SK-N-SH treated with all-trans-retinoic acid at 6 μM for 48 hours (cell line): Measurements from ENCODE around the gene TLNRD1.

ENCODE experiments used
- CREB5 ChIP-seq: fragments of 250-450 bp; sonication (Bioruptor Pico); IDR thresholded peaks from 2 replicates; pipeline ENCODE4 v1.5.1; 2020; ENCODE audit warnings: low read depth, mild to moderate bottlenecking, moderate library complexity
- GLIS3 ChIP-seq: fragments of 250-450 bp; sonication (Bioruptor Pico); IDR thresholded peaks from 2 replicates; pipeline ENCODE4 v1.5.0; 2020; ENCODE audit warnings: mild to moderate bottlenecking, moderate library complexity
- PPARA ChIP-seq: fragments of 250-450 bp; sonication (Bioruptor Pico); IDR thresholded peaks from 2 replicates; pipeline ENCODE4 v1.5.0; 2020; ENCODE audit warnings: mild to moderate bottlenecking, borderline replicate concordance
- RARB ChIP-seq: fragments of 250-450 bp; sonication (Bioruptor Pico); IDR thresholded peaks from 2 replicates; pipeline ENCODE4 v1.8.0; 2021; ENCODE audit warnings: mild to moderate bottlenecking, moderate library complexity
- SNAI2 ChIP-seq: fragments of 250-450 bp; sonication (Bioruptor Pico); IDR thresholded peaks from 2 replicates; pipeline ENCODE4 v1.5.0; 2020; ENCODE audit warnings: mild to moderate bottlenecking, moderate library complexity
- TOX ChIP-seq: fragments of 250-450 bp; sonication (Bioruptor Pico); IDR thresholded peaks from 2 replicates; pipeline ENCODE4 v1.8.0; 2021; ENCODE audit warnings: mild to moderate bottlenecking, moderate library complexity, borderline replicate concordance
- ZFP30 ChIP-seq: fragments of 450-650 bp; formaldehyde crosslinking; IDR thresholded peaks from 2 replicates; pipeline ENCODE4 v1.5.0; 2022; ENCODE audit warnings: mild to moderate bottlenecking, moderate library complexity
- ZNF565 ChIP-seq: fragments of 450-650 bp; formaldehyde crosslinking; conservative IDR thresholded peaks from 2 replicates; pipeline ENCODE4 v1.5.0; 2020; ENCODE audit warnings: low read depth, mild to moderate bottlenecking, moderate library complexity
- ZNF70 ChIP-seq: fragments of 450-650 bp; formaldehyde crosslinking; IDR thresholded peaks from 2 replicates; pipeline ENCODE4 v1.5.0; 2020; ENCODE audit warnings: mild to moderate bottlenecking, moderate library complexity
- ZNF8 ChIP-seq: fragments of 450-650 bp; formaldehyde crosslinking; IDR thresholded peaks from 2 replicates; pipeline ENCODE4 v1.5.0; 2020; ENCODE audit warnings: mild to moderate bottlenecking, moderate library complexity

GRCh38 chr15:81018197-81018596 is 17.5 kb downstream of the TLNRD1 start:
- no peak for TF ChIP-seq ZFP30
- TF ChIP-seq PPARA (CRISPR knock-in tag): no peak
- TF ChIP-seq RARB (CRISPR knock-in tag): no peak
- no peak for TF ChIP-seq CREB5 (CRISPR knock-in tag)
- no peak for TF ChIP-seq TOX (CRISPR knock-in tag)
- no peak for TF ChIP-seq SNAI2 (CRISPR knock-in tag)
- no peak for TF ChIP-seq GLIS3 (CRISPR knock-in tag)
- TF ChIP-seq ZNF8 (CRISPR knock-in tag): no peak
- TF ChIP-seq ZNF70: no peak
- TF ChIP-seq ZNF565 (CRISPR knock-in tag): no peak
